ENCODE results near the gene ERF. TPM values are rescaled to one million over a fixed set of nuclear protein-coding genes. Genes with fewer than 3 reads are reported as not detected.

Gene ERF
- total RNA-seq, 1 experiment from 2014 or later = 96.1 TPM

DNA sequence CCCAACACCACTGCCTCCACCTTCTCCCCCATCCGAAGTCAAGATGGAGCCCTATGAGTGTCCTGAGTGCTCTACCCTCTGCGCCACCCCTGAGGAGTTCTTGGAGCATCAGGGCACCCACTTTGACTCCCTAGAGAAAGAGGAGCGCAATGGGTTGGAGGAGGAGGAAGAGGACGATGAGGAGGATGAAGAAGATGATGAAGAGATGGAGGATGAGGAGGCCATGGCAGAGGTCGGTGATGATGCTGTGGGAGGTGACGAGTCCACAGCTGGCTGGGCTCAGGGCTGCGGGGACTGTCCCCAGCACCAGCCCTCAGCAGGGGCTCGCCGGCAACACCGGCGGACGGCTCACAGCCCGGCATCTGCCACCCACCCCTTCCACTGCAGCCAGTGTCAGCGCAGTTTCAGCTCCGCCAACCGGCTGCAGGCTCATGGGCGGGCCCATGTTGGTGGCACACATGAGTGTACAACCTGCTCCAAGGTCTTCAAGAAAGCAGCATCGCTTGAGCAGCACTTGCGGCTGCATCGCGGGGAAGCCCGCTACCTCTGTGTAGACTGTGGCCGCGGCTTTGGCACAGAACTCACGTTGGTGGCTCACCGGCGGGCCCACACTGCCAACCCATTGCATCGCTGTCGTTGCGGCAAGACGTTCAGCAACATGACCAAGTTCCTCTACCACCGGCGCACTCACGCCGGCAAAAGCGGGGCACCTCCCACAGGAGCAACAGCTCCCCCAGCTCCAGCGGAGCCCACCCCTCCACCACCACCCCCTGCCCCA, 29.8 kb downstream of the ERF start:
- H3K4me2 ChIP-seq (ENCODE audit: low read length) = no peak overlapping the region
- no peaks in the 10 kb centered on the region for H4K20me1 ChIP-seq (ENCODE audit: insufficient read depth)
- no peak overlapping the region for H3K9ac ChIP-seq (ENCODE audit: low read length)
- H3K79me2 ChIP-seq (ENCODE audit: insufficient read depth, low read length) = peaks cover 83% of the 10 kb centered on the region
- H3K4me3 ChIP-seq (replicated peaks in 1 of 2; ENCODE audit: low read depth in 1 of 2, low read length in 2 of 2) = no peak overlapping the region
- ATAC-seq (no peak), DNase-seq (ENCODE audit: low read depth, low spot score) (no peak)
- H3K9me3 ChIP-seq (ENCODE audit: control insufficient read depth in 1 of 2, insufficient read depth in 1 of 2, low read depth in 1 of 2, low read length in 2 of 2) = no peaks in the 10 kb centered on the region
- ChIA-PET POLR2A (interaction anchor here (1.0 kb wide), 1 partner anchor 18 kb away, joined by 6 read pairs; no protein-coding TSS in a partner anchor), RAD21 (ENCODE audit: low non-redundant PET in 1 of 2, low total read pairs in 2 of 2, uncharacterized antibody in 2 of 2, unreplicated experiment in 2 of 2) (no interaction called here), CTCF (no interaction called here)
- H2AFZ ChIP-seq (ENCODE audit: low read depth, low read length, poor library complexity, severe bottlenecking) = no peak overlapping the region
- intact Hi-C loops (cut with micrococcal nuclease) = no loop called here
- no peaks in the 10 kb centered on the region for H3K9me2 ChIP-seq (ENCODE audit: insufficient read depth)
- peaks cover 0 to 5% of the 10 kb centered on the region in 2 experiments; a peak in 2 of 4 replicates for H3K4me1 ChIP-seq (ENCODE audit: control insufficient read depth in 1 of 2, insufficient read depth in 2 of 2, low read length in 2 of 2)
- H3K36me3 ChIP-seq (ENCODE audit: control insufficient read depth in 1 of 2, insufficient read depth in 2 of 2, low read length in 2 of 2) = peaks cover 7 to 36% of the 10 kb centered on the region in 2 experiments
- H3K27me3 ChIP-seq (ENCODE audit: insufficient read depth, low read length) = no peaks in the 10 kb centered on the region
- TF ChIP-seq EZH2phosphoT487 (IDR thresholded peaks at IDR 0.05; ENCODE audit: borderline replicate concordance) (no peak), TCF7L2 (IDR thresholded peaks at IDR 0.05; ENCODE audit: borderline replicate concordance, extremely low read depth, insufficient read depth, insufficient read length) (no peak), CBX3 (IDR thresholded peaks at IDR 0.05; ENCODE audit: low read depth) (no peak), SP1 (IDR thresholded peaks at IDR 0.05; ENCODE audit: low read depth) (no peak)
- TF ChIP-seq, protein P1, sequence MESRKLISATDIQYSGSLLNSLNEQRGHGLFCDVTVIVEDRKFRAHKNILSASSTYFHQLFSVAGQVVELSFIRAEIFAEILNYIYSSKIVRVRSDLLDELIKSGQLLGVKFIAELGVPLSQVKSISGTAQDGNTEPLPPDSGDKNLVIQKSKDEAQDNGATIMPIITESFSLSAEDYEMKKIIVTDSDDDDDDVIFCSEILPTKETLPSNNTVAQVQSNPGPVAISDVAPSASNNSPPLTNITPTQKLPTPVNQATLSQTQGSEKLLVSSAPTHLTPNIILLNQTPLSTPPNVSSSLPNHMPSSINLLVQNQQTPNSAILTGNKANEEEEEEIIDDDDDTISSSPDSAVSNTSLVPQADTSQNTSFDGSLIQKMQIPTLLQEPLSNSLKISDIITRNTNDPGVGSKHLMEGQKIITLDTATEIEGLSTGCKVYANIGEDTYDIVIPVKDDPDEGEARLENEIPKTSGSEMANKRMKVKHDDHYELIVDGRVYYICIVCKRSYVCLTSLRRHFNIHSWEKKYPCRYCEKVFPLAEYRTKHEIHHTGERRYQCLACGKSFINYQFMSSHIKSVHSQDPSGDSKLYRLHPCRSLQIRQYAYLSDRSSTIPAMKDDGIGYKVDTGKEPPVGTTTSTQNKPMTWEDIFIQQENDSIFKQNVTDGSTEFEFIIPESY (IDR thresholded peaks at IDR 0.05; ENCODE audit: extremely low read depth, insufficient replicate concordance, low read length) = no peak
- no peak overlapping the region for H3K27ac ChIP-seq (ENCODE audit: low read depth, low read length)
- no TSS peak for BruUV-seq (replicated peaks)

DNA sequence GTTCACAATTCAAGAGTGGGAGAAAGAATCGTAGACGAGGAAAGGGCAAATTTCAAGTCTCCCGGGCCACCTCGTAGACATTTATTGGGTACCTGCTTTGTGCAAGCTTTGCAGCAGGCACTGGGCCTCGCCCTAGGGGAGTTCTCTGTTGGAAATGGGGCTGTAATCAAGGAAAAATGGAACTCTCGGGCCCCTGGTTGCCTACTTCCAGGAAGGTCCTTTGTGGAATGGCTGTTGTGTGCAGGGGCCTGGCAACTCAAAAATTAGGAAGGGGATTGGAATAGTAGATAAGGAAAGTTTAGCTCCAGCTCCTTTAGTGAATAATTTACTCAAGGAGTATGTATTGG, 34.2 kb downstream of the ERF start:
- H3K36me3 ChIP-seq (ENCODE audit: control insufficient read depth in 1 of 2, insufficient read depth in 2 of 2, low read length in 2 of 2) = peaks cover 0 to 12% of the 10 kb centered on the region in 2 experiments; a peak in 2 of 4 replicates
- no peak for DNase-seq (ENCODE audit: low read depth, low spot score)
- no peaks in the 10 kb centered on the region for H4K20me1 ChIP-seq (ENCODE audit: insufficient read depth)
- peak overlapping the region; percentile 90 for H3K4me2 ChIP-seq (ENCODE audit: low read length)
- intact Hi-C loops (cut with micrococcal nuclease) = no loop called here
- H3K4me3 ChIP-seq (replicated peaks in 1 of 2; ENCODE audit: low read depth in 1 of 2, low read length in 2 of 2) = peak overlapping the region; percentile 81 to 98
- TF ChIP-seq RAD21 (IDR thresholded peaks at IDR 0.05; ENCODE audit: low read depth) (no peak), SRF (IDR thresholded peaks at IDR 0.05; ENCODE audit: low read depth) (no peak), YY1 (IDR thresholded peaks at IDR 0.05; ENCODE audit: extremely low read depth, insufficient replicate concordance, low read depth, low read length) (no peak), EZH2 (IDR thresholded peaks at IDR 0.05) (no peak), ELF1 (IDR thresholded peaks at IDR 0.05; ENCODE audit: borderline replicate concordance, low read depth) (no peak), ZNF274 (IDR thresholded peaks at IDR 0.05; ENCODE audit: low read depth, low read length) (no peak), SIN3A (IDR thresholded peaks at IDR 0.05; ENCODE audit: low read depth) (no peak), CEBPB (IDR thresholded peaks at IDR 0.05; ENCODE audit: low read depth) (no peak), TCF7L2 (IDR thresholded peaks at IDR 0.05; ENCODE audit: borderline replicate concordance, extremely low read depth, insufficient read depth, insufficient read length) (no peak), FOSL1 (IDR thresholded peaks at IDR 0.05; ENCODE audit: low read depth) (no peak), SP1 (IDR thresholded peaks at IDR 0.05; ENCODE audit: low read depth) (no peak)
- TF ChIP-seq, protein P2, sequence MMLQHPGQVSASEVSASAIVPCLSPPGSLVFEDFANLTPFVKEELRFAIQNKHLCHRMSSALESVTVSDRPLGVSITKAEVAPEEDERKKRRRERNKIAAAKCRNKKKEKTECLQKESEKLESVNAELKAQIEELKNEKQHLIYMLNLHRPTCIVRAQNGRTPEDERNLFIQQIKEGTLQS (IDR thresholded peaks at IDR 0.05) = no peak
- TF ChIP-seq, protein P3, sequence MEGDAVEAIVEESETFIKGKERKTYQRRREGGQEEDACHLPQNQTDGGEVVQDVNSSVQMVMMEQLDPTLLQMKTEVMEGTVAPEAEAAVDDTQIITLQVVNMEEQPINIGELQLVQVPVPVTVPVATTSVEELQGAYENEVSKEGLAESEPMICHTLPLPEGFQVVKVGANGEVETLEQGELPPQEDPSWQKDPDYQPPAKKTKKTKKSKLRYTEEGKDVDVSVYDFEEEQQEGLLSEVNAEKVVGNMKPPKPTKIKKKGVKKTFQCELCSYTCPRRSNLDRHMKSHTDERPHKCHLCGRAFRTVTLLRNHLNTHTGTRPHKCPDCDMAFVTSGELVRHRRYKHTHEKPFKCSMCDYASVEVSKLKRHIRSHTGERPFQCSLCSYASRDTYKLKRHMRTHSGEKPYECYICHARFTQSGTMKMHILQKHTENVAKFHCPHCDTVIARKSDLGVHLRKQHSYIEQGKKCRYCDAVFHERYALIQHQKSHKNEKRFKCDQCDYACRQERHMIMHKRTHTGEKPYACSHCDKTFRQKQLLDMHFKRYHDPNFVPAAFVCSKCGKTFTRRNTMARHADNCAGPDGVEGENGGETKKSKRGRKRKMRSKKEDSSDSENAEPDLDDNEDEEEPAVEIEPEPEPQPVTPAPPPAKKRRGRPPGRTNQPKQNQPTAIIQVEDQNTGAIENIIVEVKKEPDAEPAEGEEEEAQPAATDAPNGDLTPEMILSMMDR (IDR thresholded peaks at IDR 0.05 in 2 of 3, conservative IDR thresholded peaks at IDR 0.05 in 1 of 3; ENCODE audit: borderline replicate concordance in 1 of 3, insufficient read depth in 1 of 3, low read depth in 2 of 3, low read length in 2 of 3) = no peak
- H3K79me2 ChIP-seq (ENCODE audit: insufficient read depth, low read length) = peaks cover 64% of the 10 kb centered on the region
- ChIA-PET POLR2A (interaction anchor here (2.4 kb wide), 1 partner anchor 22 kb away, joined by 11 read pairs; the partner anchor contains the start of gene GSK3A), RAD21 (ENCODE audit: low non-redundant PET in 1 of 2, low total read pairs in 2 of 2, uncharacterized antibody in 2 of 2, unreplicated experiment in 2 of 2) (no interaction called here), CTCF (no interaction called here)
- H2AFZ ChIP-seq (ENCODE audit: low read depth, low read length, poor library complexity, severe bottlenecking) = no peak overlapping the region
- peak overlapping the region; percentile 81 for H3K9ac ChIP-seq (ENCODE audit: low read length)
- H3K27me3 ChIP-seq (ENCODE audit: insufficient read depth, low read length) = no peaks in the 10 kb centered on the region
- H3K27ac ChIP-seq (ENCODE audit: low read depth, low read length) = peak overlapping the region; percentile 74
- no peaks in the 10 kb centered on the region for H3K9me2 ChIP-seq (ENCODE audit: insufficient read depth)
- no peak for ATAC-seq
- H3K4me1 ChIP-seq (ENCODE audit: control insufficient read depth in 1 of 2, insufficient read depth in 2 of 2, low read length in 2 of 2) = peaks cover 15 to 36% of the 10 kb centered on the region in 2 experiments
- no peaks in the 10 kb centered on the region for H3K9me3 ChIP-seq (ENCODE audit: control insufficient read depth in 1 of 2, insufficient read depth in 1 of 2, low read depth in 1 of 2, low read length in 2 of 2)
- no TSS peak for BruUV-seq (replicated peaks)
